HuH-7 (cell line): Measurements from ENCODE around the gene CD27.
"Not testable (repeated sequence)": the region's sequence is repeated elsewhere in the genome, so short reads cannot be mapped to it uniquely, and the experiment has no call there.

Source experiments
- DNase-seq: peaks from one replicate; pipeline ENCODE4 v3.0.0; 2011; ENCODE audit warnings: low spot score

Gene CD27

GRCh38 chr12:6488240-6488639, 43.5 kb downstream of the CD27 start:
- DNase-seq, result no peak

GRCh38 chr12:6489449-6489848, 44.7 kb downstream of the CD27 start:
- no peak for DNase-seq

DNA sequence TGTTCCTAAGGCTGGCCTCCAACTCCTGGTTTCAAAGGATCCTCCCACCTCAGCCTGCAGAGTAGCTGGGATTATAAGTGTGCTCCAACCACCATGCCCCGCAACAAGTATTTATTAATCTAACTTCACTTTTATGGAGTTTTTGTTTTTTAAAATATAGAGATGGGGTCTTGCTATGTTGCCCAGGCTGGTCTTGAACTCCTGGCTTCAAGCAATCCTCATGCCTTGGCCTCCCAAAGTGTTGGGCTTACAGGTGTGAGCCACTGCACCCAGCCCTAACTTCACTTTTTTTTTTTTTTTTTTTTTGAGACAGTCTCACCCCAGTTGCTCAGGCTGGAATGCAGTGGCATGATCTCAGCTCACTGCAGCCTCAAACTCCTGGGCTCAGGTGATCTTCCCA, 45.9 kb downstream of the CD27 start:
- DNase-seq, result not testable (repeated sequence)

DNA sequence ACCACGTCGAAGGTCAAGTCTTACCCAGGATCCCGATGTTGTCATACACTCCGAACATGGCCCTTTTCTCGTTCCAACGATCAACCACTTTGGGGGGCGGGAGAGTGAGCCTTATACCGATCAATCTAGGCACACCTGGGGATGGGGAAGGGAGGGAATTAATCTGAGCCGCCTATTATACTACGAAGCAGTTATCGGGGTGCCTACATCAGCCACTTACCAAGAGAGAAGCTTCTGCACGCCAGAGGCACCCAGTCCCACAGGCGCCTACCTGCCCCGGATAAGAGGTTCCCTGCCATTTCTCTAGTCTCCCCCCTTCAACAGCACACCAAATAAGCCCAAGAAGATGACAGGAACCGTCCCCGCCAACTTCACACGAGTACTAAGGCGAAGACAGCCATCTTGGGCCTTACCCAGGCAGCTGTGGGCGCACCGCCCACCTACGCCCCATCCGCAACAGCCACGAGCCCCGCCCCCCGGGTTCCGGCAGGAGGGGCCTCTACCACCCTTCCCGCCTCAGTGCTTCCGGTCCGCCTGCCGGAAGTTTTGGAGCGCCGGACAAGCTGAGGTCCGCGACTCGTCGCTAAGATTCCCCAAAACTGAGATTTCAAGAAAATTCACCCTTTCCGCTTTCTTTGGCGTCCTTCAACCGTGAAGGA, 48.2 kb downstream of the CD27 start, which contains the start of gene MRPL51:
Gene MRPL51 (minus strand): TSS at position 425 of the 659 bp plus-strand sequence. CDS start 126 bp downstream, at position 299.
- peak; percentile 91 for DNase-seq

DNA sequence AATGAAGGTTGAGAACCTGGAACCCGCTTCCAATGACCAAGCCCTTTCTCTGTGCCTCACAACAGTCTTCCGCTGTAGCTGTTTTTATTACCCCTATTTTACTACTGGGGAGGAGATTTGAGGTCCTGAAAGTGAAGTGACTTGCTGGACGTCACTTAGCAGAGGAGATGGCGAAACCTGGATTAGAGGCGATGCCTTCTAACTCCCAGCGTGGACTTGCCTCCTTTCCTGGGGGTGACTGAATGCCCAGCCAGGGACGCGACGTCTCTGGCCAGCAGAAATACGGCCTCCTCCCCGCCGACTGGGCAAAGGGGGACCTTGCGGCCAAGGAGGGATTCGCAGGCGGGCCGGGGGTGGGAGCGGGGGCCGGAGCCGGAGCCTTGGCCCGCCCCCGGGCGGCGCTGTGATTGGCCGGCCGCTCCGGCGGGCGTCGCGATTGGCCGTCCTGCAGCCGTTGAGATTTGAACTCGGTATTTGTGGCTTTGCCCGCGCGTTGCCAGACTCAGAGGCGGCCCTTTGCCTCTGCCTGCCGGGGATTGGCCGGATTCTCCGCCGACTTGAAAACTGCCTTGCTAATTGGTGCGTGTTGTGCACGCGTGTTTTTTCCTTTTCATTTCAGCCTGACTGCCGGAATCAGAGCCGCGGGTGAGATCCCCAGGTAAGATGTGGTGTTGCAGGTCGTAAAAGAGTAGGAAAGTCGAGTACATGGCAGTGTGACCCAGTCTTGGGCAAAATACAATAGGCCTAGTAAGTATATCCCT, 48.9 kb downstream of the CD27 start, which contains the start of gene NCAPD2:
Gene NCAPD2 (plus strand): TSS at position 606 of the 761 bp plus-strand sequence. CDS start 997 bp downstream, outside the sequence.
- DNase-seq, result peak; percentile 84

DNA sequence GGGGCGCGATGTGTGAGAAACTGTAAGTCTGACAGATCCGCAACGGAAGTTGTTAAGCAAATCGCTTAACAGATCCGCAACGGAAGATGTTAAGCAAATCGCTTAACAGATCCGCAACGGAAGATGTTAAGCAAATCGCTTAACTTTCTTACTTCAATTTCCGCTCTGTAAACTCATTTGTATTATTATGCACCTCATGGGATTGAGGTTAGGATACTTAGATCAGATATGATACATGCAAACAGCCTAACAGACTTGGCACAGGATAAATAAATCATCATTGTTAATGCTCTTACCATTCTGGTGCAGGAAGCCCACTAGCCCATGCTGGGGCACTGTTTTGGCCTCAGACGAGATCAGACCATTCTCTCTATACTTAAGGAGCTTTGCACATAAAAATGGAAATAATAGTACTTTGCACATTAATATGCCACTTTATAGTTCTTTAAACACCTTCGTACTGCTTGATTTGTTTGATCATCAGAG, 49.5 kb downstream of the CD27 start:
- no peak for DNase-seq

GRCh38 chr12:6494968-6495367, 50.2 kb downstream of the CD27 start:
- no peak for DNase-seq

DNA sequence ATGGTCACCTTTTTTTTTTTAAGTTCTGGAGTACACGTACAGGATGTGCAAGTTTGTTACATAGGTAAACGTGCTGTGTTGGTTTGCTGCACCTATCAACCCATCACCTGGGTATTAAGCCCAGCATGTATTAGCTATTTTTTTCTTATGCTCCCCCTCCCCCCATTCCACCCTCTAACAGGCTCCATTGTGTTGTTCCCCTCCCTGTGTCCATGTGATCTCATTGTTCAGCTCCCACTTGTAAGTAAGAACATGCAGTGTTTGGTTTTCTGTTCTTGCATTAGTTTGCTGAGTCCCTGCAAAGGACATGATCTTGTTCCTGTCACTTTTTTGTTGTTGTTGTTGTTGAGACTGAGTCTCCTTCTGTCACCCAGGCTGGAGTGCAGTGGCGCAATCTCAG, 52.5 kb downstream of the CD27 start:
- not testable (repeated sequence) for DNase-seq

- DNase-seq, result no peak
These were observed 55.7 kb downstream of the CD27 start for GRCh38 chr12:6500466-6500865.
